HepG2 (cell line): Measurements from ENCODE around the gene PFAS. TPM values are rescaled to one million over a fixed set of nuclear protein-coding genes. Genes with fewer than 3 reads are reported as not detected.

Experiments used
- BCL6 ChIP-seq: IDR thresholded peaks from 2 replicates; pipeline ENCODE4 v1.6.1; 2016; ENCODE audit warnings: missing genetic modification reagents, missing compliant biosample characterization
- DNMT1 ChIP-seq: sonication (generic); formaldehyde crosslinking; IDR thresholded peaks from 2 replicates; pipeline ENCODE4 v1.5.1; 2020; ENCODE audit warnings: mild to moderate bottlenecking, missing genetic modification reagents
- ETV5 ChIP-seq: IDR thresholded peaks from 2 replicates; pipeline ENCODE4 v1.6.1; 2018; ENCODE audit warnings: missing biosample characterization, missing genetic modification reagents, inconsistent platforms, borderline replicate concordance
- HDAC2 ChIP-seq: sonication (generic); formaldehyde crosslinking; IDR thresholded peaks from 2 replicates; pipeline ENCODE4 v1.4.0; 2020; ENCODE audit warnings: missing genetic modification reagents
- HOXA3 ChIP-seq: sonication (generic); formaldehyde crosslinking; IDR thresholded peaks from 2 replicates; pipeline ENCODE4 v1.5.0; 2020; ENCODE audit warnings: missing genetic modification reagents
- MLLT10 ChIP-seq: sonication (generic); formaldehyde crosslinking; IDR thresholded peaks from 2 replicates; pipeline ENCODE4 v1.4.0; 2020; ENCODE audit warnings: missing genetic modification reagents
- MXI1 ChIP-seq: IDR thresholded peaks from 3 replicates; pipeline ENCODE4 v1.6.1; 2012; ENCODE audit warnings: low read depth, low read length, inconsistent platforms, borderline replicate concordance
- NCOA2 ChIP-seq: sonication (generic); formaldehyde crosslinking; IDR thresholded peaks from 2 replicates; pipeline ENCODE4 v1.8.0; 2022; ENCODE audit warnings: inconsistent platforms
- NFYC ChIP-seq: IDR thresholded peaks from 2 replicates; pipeline ENCODE4 v1.6.1; 2016; ENCODE audit warnings: missing genetic modification reagents, missing compliant biosample characterization
- NR2F1 ChIP-seq, 2 experiments: fragments of 450-650 bp in 1 of 2; formaldehyde crosslinking in 1 of 2; IDR thresholded peaks; 2 replicates each; pipeline versions ENCODE4 v1.5.0 to v1.6.1; 2016 to 2020; ENCODE audit warnings: mild to moderate bottlenecking in 1 of 2, missing compliant biosample characterization in 1 of 2, missing genetic modification reagents in 1 of 2, moderate library complexity in 1 of 2
- PHF21A ChIP-seq: sonication (generic); formaldehyde crosslinking; IDR thresholded peaks from 2 replicates; pipeline ENCODE4 v1.5.0; 2020; ENCODE audit warnings: mild to moderate bottlenecking, missing genetic modification reagents
- SMAD3 ChIP-seq: sonication (generic); formaldehyde crosslinking; IDR thresholded peaks from 2 replicates; pipeline ENCODE4 v1.4.0; 2020; ENCODE audit warnings: missing genetic modification reagents
- SP140L ChIP-seq: sonication (generic); formaldehyde crosslinking; IDR thresholded peaks from 2 replicates; pipeline ENCODE4 v1.4.0; 2020; ENCODE audit warnings: missing genetic modification reagents, borderline replicate concordance
- SRY ChIP-seq: sonication (generic); formaldehyde crosslinking; IDR thresholded peaks from 2 replicates; pipeline ENCODE4 v1.8.0; 2022; ENCODE audit warnings: mild to moderate bottlenecking, missing genetic modification reagents
- ZFP41 ChIP-seq: sonication (generic); formaldehyde crosslinking; IDR thresholded peaks from 2 replicates; pipeline ENCODE4 v1.4.0; 2020; ENCODE audit warnings: mild to moderate bottlenecking, missing genetic modification reagents, borderline replicate concordance
- ZNF101 ChIP-seq: sonication (generic); formaldehyde crosslinking; IDR thresholded peaks from 2 replicates; pipeline ENCODE4 v1.4.0; 2020; ENCODE audit warnings: mild to moderate bottlenecking, low read depth, missing genetic modification reagents, borderline replicate concordance
- ZNF333 ChIP-seq: sonication (generic); formaldehyde crosslinking; IDR thresholded peaks from 2 replicates; pipeline ENCODE4 v1.4.0; 2020; ENCODE audit warnings: mild to moderate bottlenecking, missing genetic modification reagents, borderline replicate concordance
- ZNF510 ChIP-seq: sonication (generic); formaldehyde crosslinking; IDR thresholded peaks from 2 replicates; pipeline ENCODE4 v1.4.0; 2020; ENCODE audit warnings: low read depth, mild to moderate bottlenecking, missing genetic modification reagents
- ZNF543 ChIP-seq: sonication (generic); formaldehyde crosslinking; IDR thresholded peaks from 2 replicates; pipeline ENCODE4 v1.4.0; 2020; ENCODE audit warnings: mild to moderate bottlenecking, missing genetic modification reagents
- ZNF547 ChIP-seq: sonication (generic); formaldehyde crosslinking; IDR thresholded peaks from 2 replicates; pipeline ENCODE4 v1.5.1; 2020; ENCODE audit warnings: mild to moderate bottlenecking, missing genetic modification reagents
- ZNF556 ChIP-seq: sonication (generic); formaldehyde crosslinking; IDR thresholded peaks from 2 replicates; pipeline ENCODE4 v1.4.0; 2020; ENCODE audit warnings: mild to moderate bottlenecking, missing genetic modification reagents, borderline replicate concordance
- polyA plus RNA-seq, 8 experiments: library from polyadenylated mRNA; depleted of rRNA in 3 of 8; stranded (reverse) in 7 of 8; unstranded in 1 of 8; fragments of >200 nt; fragmentation: Illumina TruSeq in 4 of 8; extraction: Trizol in 4 of 8; gene quantifications; 2 replicates each; pipeline versions ENCODE4 v1.2.1 to v1.2.3, GENCODE V29; 2011 to 2016; ENCODE audit warnings: low read depth in 4 of 8, missing spikeins in 1 of 8, mixed read lengths in 1 of 8; ENCODE audit not compliant: insufficient read depth in 1 of 8
- total RNA-seq, 5 experiments: library from RNA; depleted of rRNA; stranded (reverse); fragments of >200 nt; fragmentation: Illumina TruSeq; extraction: Trizol; gene quantifications; 2 replicates each; pipeline ENCODE4 v1.2.3, GENCODE V29; 2016; ENCODE audit warnings: low read depth in 1 of 5
- TF ChIP-seq, protein P1 (sequence below): sonication (generic); formaldehyde crosslinking; IDR thresholded peaks from 2 replicates; pipeline ENCODE4 v1.8.0; 2022; ENCODE audit warnings: missing genetic modification reagents, mild to moderate bottlenecking, moderate library complexity, borderline replicate concordance
- TF ChIP-seq, protein P2 (sequence below): sonication (generic); formaldehyde crosslinking; IDR thresholded peaks from 2 replicates; pipeline ENCODE4 v1.8.0; 2022; ENCODE audit warnings: missing genetic modification reagents, low read depth, mild to moderate bottlenecking, borderline replicate concordance
- TF ChIP-seq, protein P3 (sequence below): sonication (generic); formaldehyde crosslinking; conservative IDR thresholded peaks from 2 replicates; pipeline ENCODE4 v1.5.0; 2020; ENCODE audit warnings: missing genetic modification reagents
- TF ChIP-seq, protein P4 (sequence below): sonication (generic); formaldehyde crosslinking; IDR thresholded peaks from 2 replicates; pipeline ENCODE4 v1.4.0; 2020; ENCODE audit warnings: missing genetic modification reagents

The PFAS gene
- total and polyA plus RNA-seq, 2 of the 13 experiments (the other 11 are each of a cell fraction or from before 2014, with no cell fraction given) = 49.4 to 58.2 TPM

DNA sequence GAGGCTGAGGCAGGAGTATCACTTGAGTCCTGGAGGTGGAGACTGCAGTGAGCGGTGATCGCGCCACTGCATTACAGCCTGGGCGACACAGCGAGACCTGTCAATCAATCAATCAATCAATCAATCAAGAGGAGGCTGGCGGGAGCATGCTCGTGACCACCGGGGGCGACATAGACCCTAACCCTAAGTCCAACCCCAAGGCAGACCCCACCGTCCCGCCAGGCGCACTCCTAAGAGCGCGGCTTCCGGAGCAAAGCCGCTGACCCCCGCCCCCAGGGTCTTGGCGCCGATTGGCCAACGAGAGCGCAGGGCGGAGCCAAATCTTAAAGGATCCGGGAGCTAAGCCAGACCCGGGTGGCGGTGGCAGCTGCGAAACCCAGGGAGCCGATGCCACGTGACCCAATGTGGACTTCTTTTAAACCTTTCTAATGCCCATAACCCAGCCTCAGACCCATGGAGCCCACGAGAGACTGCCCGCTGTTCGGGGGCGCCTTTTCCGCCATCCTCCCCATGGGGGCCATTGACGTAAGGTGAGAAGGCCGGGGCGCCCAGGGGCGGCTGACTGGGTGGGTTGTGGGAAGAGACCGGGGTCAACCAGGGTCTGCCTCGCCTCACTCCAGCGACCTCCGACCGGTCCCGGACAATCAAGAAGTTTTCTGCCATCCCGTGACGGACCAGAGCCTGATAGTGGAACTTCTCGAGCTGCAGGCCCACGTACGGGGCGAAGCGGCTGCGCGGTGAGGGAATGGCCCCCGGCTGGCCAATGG is 39.4 kb downstream of the PFAS start, which contains the start of gene RANGRF (continued):
- TF ChIP-seq, protein P1, sequence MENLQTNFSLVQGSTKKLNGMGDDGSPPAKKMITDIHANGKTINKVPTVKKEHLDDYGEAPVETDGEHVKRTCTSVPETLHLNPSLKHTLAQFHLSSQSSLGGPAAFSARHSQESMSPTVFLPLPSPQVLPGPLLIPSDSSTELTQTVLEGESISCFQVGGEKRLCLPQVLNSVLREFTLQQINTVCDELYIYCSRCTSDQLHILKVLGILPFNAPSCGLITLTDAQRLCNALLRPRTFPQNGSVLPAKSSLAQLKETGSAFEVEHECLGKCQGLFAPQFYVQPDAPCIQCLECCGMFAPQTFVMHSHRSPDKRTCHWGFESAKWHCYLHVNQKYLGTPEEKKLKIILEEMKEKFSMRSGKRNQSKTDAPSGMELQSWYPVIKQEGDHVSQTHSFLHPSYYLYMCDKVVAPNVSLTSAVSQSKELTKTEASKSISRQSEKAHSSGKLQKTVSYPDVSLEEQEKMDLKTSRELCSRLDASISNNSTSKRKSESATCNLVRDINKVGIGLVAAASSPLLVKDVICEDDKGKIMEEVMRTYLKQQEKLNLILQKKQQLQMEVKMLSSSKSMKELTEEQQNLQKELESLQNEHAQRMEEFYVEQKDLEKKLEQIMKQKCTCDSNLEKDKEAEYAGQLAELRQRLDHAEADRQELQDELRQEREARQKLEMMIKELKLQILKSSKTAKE = 0 out of 2 replicates have a peak, but pooled peaks have one; percentile 10
- TF ChIP-seq SMAD3 (CRISPR knock-in tag) (no peak), HDAC2 (CRISPR knock-in tag) (peak; percentile 13; the same call in 1 of the 2 replicates), MLLT10 (CRISPR knock-in tag) (no peak), NR2F1 (CRISPR knock-in tag; IDR thresholded peaks at IDR 0.05) (peak in 1 of 2 experiments; percentile 25; a peak in 1 of 4 replicates), HOXA3 (CRISPR knock-in tag) (peak; percentile 7; the same call in 1 of the 2 replicates), ZNF543 (CRISPR knock-in tag) (peak; percentile 77), SP140L (CRISPR knock-in tag) (0 out of 2 replicates have a peak, but pooled peaks have one; percentile 24), ZNF333 (CRISPR knock-in tag) (no peak), ZNF547 (CRISPR knock-in tag) (peak; percentile 26; the same call in 1 of the 2 replicates), BCL6 (CRISPR knock-in tag) (no peak), NFYC (CRISPR knock-in tag) (peak; percentile 73), ZNF101 (CRISPR knock-in tag) (no peak), SRY (CRISPR knock-in tag) (0 out of 2 replicates have a peak, but pooled peaks have one; percentile 25), ZNF510 (CRISPR knock-in tag) (peak; percentile 73; the same call in 1 of the 2 replicates), ZFP41 (CRISPR knock-in tag) (no peak), MXI1 (0 out of 3 replicates have a peak, but pooled peaks have one; percentile 35), PHF21A (CRISPR knock-in tag) (peak; percentile 61), ZNF556 (CRISPR knock-in tag) (peak; percentile 53; the same call in 1 of the 2 replicates), NCOA2 (CRISPR knock-in tag) (no peak), ETV5 (CRISPR knock-in tag) (peak; percentile 83), DNMT1 (CRISPR knock-in tag) (no peak)
- TF ChIP-seq, protein P2, sequence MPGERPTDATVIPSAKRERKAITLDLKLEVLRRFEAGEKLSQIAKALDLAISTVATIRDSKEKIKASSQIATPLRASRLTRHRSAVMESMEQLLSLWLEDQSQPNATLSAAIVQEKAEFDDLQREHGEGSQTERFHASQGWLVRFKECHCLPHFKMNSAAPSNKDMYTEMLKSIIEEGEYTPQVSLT (CRISPR knock-in tag) = no peak
- TF ChIP-seq, protein P3, sequence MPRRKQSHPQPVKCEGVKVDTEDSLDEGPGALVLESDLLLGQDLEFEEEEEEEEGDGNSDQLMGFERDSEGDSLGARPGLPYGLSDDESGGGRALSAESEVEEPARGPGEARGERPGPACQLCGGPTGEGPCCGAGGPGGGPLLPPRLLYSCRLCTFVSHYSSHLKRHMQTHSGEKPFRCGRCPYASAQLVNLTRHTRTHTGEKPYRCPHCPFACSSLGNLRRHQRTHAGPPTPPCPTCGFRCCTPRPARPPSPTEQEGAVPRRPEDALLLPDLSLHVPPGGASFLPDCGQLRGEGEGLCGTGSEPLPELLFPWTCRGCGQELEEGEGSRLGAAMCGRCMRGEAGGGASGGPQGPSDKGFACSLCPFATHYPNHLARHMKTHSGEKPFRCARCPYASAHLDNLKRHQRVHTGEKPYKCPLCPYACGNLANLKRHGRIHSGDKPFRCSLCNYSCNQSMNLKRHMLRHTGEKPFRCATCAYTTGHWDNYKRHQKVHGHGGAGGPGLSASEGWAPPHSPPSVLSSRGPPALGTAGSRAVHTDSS (CRISPR knock-in tag) = no peak
- TF ChIP-seq, protein P4, sequence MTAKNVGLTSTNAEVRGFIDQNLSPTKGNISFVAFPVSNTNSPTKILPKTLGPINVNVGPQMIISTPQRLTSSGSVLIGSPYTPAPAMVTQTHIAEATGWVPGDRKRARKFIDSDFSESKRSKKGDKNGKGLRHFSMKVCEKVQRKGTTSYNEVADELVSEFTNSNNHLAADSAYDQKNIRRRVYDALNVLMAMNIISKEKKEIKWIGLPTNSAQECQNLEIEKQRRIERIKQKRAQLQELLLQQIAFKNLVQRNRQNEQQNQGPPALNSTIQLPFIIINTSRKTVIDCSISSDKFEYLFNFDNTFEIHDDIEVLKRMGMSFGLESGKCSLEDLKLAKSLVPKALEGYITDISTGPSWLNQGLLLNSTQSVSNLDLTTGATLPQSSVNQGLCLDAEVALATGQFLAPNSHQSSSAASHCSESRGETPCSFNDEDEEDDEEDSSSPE (CRISPR knock-in tag) = 0 out of 2 replicates have a peak, but pooled peaks have one; percentile 20
